ENCODE measurements around the gene HMCN2.

Gene HMCN2

DNA sequence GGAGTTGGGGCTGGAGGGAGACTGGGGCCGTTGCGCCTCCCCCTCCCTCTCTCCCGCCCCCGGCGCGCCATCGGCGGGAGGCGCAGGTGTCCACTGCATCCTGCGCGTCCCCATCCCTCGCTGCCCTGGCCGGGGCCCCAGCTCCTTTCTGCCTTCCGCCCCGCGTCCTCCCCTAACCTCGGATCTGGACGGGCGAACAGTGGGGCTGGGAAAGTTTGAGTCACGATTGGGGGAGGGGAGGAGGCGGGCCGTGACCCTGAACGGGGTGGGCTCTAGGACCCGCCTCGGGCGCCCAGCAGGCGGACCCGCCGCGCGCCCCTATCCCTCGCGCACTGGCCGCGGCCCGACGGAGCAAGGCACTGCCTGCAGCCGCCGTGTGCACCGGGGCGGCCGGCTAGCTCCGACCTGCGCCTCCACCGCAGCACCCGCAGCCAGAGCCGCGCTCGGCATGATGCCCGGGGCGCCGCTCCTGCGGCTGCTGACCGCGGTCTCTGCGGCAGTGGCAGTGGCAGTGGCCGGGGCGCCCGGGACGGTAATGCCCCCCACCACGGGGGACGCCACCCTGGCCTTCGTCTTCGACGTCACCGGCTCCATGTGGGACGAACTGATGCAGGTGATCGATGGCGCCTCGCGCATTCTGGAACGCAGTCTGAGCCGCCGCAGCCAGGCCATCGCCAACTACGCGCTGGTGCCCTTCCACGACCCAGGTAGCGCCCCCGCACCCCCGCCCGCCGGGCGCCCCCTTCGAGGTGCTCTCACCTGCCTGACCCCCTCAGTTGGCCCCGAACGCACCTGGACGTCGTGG lies at the start of gene HMCN2:
TSS of gene HMCN2 (plus strand) at position 330 of the 805 bp plus-strand sequence. CDS start at position 449, 119 bp downstream.
- DNase-seq (ENCODE audit: low read depth, low spot score) = no peak

DNA sequence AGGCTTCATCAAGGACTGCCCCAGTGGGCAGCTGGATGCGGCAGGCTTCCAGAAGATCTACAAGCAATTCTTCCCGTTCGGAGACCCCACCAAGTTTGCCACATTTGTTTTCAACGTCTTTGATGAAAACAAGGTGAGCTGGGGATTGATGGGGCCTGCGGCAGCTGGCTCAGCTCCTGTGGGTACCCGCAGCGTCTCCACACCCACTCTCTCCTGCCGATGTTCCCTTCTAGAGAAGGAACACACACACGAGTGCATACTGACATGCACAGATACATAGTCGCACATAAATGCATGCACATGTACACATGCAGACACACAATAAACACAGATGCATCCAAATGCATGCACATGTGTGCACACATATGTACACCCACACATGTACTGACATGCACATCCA lies 47.7 kb upstream of the HMCN2 start:
- no peak for DNase-seq (ENCODE audit: low read depth, low spot score)

GRCh38 chr9:130219661-130220096 lies 45.9 kb upstream of the HMCN2 start:
- no peak for DNase-seq (ENCODE audit: low read depth, low spot score)

- DNase-seq (ENCODE audit: low read depth, low spot score) = no peak
Measured at GRCh38 chr9:130220352-130220751, 45.2 kb upstream of the HMCN2 start.

DNA sequence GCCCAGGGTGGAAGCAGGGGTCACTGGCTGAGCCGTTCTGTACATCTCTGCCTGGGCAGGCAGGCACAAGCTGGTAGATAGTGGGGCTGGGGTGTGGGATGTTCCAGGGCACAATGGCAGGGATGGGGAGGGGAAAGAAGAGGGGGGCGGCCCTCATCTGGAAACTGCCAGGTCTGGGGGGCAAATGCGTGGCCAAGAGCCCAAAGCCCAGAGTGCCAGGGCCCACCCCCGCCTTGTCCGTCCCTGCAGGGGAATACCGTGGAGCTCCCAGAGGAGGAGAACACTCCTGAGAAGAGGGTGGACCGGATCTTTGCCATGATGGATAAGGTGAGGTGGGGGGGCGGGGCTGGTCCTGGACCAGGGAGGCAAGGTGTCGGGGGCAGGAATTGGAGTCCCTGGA lies 42.7 kb upstream of the HMCN2 start:
- DNase-seq (ENCODE audit: low read depth, low spot score) = no peak

DNA sequence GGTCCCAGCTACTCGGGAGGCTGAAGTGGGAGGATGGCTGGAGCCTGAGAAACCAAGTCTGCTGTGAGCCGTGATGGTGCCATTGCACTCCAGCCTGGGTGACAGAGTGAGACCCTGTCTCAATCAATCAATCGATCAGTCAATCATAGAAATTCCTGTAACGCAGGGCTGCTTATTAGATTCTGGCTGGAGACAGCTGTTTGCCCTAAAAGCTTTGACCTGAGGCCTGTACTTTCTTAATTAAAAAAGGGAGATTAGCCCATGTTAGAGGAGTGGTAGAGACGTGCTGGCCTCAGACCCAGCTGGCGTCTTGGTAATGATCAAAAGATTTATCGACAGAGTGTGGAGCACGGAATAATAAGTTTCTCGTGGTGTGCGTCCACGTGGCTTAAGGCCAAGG lies 40.5 kb upstream of the HMCN2 start:
- no peak for DNase-seq (ENCODE audit: low read depth, low spot score)

DNA sequence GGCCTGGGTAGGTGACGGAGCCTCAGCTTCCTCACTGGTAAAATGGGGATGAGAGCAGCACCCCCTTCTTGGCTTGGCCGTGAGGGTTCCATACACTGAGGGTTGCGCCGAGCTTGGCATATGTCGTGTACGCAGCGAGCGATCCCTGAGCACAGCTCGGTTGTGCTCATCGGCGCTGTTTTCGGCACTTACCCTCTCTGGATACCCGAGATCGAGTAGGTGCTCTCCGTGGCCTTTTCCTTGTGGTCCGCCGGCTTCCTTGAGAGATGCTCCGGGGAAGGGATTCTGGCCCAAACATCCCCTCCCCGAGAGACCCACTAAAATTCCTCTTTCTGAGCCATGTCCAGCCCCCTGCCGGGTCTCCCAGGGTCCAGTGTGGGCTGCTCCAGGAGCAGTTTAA lies 40.0 kb upstream of the HMCN2 start:
- no peak for DNase-seq (ENCODE audit: low read depth, low spot score)

DNA sequence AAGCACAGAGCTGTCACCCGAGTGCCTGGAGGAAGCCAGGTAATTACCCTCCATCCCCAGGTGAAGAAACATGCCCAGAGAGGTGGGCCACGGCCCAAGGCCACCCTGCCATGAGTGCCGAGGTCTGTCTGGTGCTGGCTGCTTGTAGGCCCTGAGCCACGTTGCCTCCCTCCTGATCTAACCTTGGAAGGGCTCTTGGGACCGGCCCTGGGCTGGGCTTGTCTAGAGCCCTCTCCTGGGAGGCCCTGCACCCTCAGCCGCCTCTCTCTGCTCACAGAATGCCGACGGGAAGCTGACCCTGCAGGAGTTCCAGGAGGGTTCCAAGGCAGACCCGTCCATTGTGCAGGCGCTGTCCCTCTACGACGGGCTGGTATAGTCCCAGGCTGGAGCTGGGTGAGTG lies 39.4 kb upstream of the HMCN2 start:
- DNase-seq (ENCODE audit: low read depth, low spot score) = no peak

DNA sequence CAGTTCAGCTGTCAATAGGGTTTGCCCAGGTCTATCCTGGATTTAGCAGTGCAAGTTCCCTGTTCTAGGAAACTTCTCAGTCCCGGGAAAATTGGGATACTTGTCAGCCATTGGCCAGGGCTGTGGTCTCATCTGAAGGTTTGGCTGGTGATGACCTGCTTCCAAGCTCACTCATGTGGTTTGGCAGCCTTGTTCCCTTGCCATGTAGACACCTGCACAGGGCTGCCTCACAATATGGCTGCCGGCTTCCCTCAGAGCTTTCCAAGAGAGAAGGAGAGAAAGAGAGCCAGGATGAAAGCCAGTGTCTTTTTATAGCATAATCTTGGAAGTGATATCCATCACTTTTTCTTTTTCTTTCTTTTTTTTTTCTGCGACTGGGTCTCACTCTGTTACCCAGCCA lies 37.7 kb upstream of the HMCN2 start:
- DNase-seq (ENCODE audit: low read depth, low spot score) = no peak

DNA sequence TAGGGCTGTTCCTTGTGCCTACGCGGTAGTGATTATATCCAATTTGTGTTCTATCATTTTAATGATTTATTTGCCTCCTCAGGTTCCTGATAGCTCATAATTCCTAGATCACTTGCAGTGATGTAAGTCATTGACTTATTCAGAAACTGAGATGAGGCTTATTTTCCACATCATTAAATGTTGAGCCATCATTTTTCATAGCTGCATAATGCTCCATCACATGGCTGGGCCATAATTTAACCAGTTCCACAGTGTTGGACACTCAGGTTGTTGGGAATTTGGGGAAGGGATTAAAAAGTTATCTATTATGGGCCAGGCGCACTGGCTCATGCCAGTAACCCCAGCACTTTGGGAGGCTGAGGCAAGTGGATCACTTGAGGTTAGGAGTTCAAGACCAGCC lies 35.8 kb upstream of the HMCN2 start:
- DNase-seq (ENCODE audit: low read depth, low spot score) = no peak

DNA sequence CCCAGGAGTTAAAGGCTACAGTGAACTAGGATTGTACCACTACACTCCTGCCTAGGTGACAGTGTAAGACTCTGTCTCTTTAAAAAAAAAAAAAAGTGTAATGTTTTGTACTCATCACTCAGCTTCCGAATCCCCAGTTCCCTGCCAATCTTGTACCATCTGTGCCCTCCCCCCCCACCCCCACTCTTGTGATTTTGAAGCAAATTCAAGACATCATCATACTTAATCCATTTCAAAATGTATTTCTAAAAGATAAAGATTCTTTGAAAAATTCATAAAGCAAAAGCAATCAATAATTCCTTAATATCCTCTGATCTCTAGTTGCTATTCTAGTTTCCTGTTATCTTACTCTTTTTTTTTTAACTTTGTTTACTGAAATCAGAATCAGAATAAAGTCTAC lies 34.9 kb upstream of the HMCN2 start:
- DNase-seq (ENCODE audit: low read depth, low spot score) = no peak

DNA sequence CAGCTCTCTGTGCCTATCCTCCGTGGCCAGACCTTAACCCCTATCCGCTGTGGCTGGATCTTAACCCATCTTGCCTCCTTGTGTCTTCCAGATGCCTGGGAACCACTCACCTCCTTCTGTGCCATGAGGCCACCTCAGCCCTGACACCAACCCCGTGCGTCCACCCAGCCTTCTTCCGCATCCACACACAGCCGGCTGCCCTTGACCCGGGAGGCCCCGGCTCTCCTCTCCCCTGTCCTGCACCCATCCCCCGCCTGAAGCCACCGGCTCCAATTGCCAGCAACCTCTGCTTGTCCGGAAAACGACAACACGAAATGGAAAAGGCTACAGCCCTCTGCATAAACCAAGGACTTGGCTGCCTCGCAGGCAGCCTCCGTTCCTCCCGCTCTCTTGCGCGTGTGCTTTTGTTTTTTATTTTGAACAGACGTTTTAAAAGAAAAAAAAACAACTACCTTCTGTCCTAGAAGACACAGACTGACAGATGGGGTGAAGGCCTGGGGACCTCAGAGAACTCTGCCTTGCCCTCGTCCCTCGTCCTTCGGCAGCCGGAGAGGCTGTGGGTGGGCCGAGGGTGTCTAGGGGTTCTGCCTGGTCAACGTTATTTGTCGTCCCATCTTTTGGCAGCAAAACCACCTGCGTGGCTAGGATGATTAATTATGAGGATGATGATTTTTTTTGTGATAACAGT lies 32.5 kb upstream of the HMCN2 start:
- DNase-seq (ENCODE audit: low read depth, low spot score) = no peak

GRCh38 chr9:130233587-130233945 lies 32.0 kb upstream of the HMCN2 start:
- no peak for DNase-seq (ENCODE audit: low read depth, low spot score)

DNA sequence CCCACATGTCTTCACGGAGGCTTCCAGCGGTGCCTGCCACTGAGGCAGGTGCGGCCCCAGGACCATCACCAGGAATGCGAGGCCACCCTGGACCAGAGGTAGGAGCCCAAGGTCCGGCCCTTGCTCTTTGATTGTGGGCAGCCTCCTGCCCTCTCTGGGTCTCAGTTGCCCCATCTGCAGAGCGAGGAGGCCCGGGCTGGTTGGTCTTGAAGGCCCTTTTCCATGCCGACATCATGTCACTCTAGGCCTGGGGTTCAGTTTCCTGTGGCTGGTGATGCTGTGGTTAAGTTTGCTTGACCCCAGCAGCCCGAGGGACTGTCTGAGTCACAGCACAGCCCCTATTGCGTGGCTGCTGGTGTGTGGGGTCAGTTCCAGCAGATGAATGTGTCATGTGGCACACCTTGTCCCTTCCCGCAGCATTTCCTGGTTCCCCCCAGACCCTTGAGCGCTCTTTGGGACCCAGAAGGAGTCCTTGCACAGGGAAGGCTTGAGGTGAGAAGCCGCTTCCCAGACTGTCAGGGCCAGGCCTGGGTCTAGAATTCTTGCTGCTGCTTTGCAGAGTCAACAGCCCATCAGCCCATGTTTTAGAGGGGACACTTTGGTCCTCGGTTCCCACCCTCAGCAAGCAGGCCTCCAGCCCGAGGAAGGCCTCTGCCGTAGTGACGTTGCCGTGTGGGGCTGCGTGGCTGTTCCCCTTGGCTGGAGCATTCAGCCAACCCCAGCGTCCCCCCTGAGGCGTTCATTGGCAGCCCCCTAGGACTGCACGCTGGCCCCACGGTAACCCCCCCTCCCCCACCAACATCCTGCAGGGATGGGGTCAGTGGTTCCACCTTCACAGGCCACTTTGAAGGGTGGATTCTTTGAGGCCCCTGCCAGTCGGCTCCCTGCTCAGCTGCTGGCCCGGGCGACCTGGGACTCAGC lies 31.0 kb upstream of the HMCN2 start:
- no peak for DNase-seq (ENCODE audit: low read depth, low spot score)

- DNase-seq (ENCODE audit: low read depth, low spot score) = peak; percentile 37
Measured at GRCh38 chr9:130235558-130236435, 29.8 kb upstream of the HMCN2 start.

GRCh38 chr9:130236436-130236985 lies 29.0 kb upstream of the HMCN2 start:
- DNase-seq (ENCODE audit: low read depth, low spot score) = no peak

- DNase-seq (ENCODE audit: low read depth, low spot score) = no peak
Measured at GRCh38 chr9:130237076-130237475, 28.5 kb upstream of the HMCN2 start.

- DNase-seq (ENCODE audit: low read depth, low spot score) = no peak
Measured at GRCh38 chr9:130237763-130238524, 27.6 kb upstream of the HMCN2 start.

- no peak for DNase-seq (ENCODE audit: low read depth, low spot score)
Measured at GRCh38 chr9:130239363-130239695, 26.2 kb upstream of the HMCN2 start.

GRCh38 chr9:130239741-130240241 lies 25.8 kb upstream of the HMCN2 start:
- DNase-seq (ENCODE audit: low read depth, low spot score) = no peak

Measured in activated naive CD8-positive, alpha-beta T cell treated with anti-CD3 and anti-CD28 coated beads, Interleukin-2, amount 50 U/mL, for 16 hours (primary cell).